ENCODE measurements around the gene KREMEN1. TPM values are rescaled to one million over a fixed set of nuclear protein-coding genes. Genes with fewer than 3 reads are reported as not detected.

The KREMEN1 gene
- total RNA-seq, 6 donors from 2014 or later: 8.4 to 24.3 (median 15.9) TPM

DNA sequence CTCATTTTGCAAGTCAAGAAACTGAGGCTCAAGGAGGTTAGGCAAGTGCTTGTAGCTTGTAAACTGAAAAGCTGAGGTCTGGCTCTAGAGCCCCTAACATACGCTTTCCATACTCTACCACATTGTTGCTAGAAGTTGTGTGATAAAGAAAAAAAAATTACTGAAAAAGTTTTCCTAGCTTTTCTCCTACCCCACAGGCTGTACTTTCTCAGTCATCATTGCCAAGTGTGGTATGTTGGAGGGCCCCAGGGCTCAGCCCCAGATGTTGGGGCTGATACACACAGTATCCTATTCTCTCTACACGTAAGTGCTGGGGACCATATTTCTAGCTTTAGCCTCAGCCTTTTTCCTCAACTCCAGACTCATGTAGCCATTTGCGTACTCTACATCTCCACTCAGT, 16.0 kb downstream of the KREMEN1 start:
- H3K4me1 ChIP-seq: peaks cover 9 to 12% (median 10%) of the 10 kb centered on the region in 4 donors
- ATAC-seq (ENCODE audit: low FRiP score in 2 of 2): no peak
- no peak overlapping the region for H3K4me3 ChIP-seq
- TF ChIP-seq, protein P1, sequence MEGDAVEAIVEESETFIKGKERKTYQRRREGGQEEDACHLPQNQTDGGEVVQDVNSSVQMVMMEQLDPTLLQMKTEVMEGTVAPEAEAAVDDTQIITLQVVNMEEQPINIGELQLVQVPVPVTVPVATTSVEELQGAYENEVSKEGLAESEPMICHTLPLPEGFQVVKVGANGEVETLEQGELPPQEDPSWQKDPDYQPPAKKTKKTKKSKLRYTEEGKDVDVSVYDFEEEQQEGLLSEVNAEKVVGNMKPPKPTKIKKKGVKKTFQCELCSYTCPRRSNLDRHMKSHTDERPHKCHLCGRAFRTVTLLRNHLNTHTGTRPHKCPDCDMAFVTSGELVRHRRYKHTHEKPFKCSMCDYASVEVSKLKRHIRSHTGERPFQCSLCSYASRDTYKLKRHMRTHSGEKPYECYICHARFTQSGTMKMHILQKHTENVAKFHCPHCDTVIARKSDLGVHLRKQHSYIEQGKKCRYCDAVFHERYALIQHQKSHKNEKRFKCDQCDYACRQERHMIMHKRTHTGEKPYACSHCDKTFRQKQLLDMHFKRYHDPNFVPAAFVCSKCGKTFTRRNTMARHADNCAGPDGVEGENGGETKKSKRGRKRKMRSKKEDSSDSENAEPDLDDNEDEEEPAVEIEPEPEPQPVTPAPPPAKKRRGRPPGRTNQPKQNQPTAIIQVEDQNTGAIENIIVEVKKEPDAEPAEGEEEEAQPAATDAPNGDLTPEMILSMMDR (IDR thresholded peaks at IDR 0.05): no peak
- TF ChIP-seq POLR2AphosphoS5 (IDR thresholded peaks at IDR 0.05) (no peak), EP300 (IDR thresholded peaks at IDR 0.05) (no peak), POLR2A (IDR thresholded peaks at IDR 0.05) (no peak)
- H3K36me3 ChIP-seq: no peaks in the 10 kb centered on the region
- no peak for DNase-seq
- no peaks in the 10 kb centered on the region for H3K9me3 ChIP-seq
- H3K27ac ChIP-seq: no peak overlapping the region
- no peaks in the 10 kb centered on the region for H3K27me3 ChIP-seq
- 91 to 98% methylated on average over 3 of the region's 3 CpGs for WGBS, 2 donors

DNA sequence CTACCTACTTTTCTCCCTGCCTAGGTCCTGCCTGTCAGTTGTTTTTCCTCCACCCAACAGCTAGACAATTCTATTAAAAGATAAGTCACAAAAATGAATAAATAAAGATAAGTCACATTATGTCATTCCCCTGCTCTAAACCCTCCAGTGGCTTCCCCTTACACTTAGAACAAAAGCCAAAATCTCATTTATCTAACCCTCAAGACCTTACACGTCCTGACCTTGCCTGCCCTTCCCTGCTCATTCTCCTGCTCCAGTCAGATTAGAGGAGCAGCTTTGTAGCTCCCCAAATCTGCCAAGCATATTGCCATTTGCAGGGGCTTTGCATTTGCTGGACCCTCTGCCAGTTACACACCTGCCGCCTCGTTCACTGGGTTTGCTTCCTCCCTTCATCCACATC, 16.7 kb downstream of the KREMEN1 start:
- TF ChIP-seq EP300 (IDR thresholded peaks at IDR 0.05): no peak
- peaks cover 6 to 11% (median 9%) of the 10 kb centered on the region in 4 donors for H3K4me1 ChIP-seq
- no peak overlapping the region for H3K4me3 ChIP-seq
- DNase-seq (no peak), ATAC-seq (ENCODE audit: low FRiP score in 2 of 2) (no peak)
- no peaks in the 10 kb centered on the region for H3K36me3 ChIP-seq
- WGBS, 2 donors: 54 to 69% methylated on average over 3 of the region's 3 CpGs
- no peak overlapping the region for H3K27ac ChIP-seq
- no peaks in the 10 kb centered on the region for H3K9me3 ChIP-seq
- no peaks in the 10 kb centered on the region for H3K27me3 ChIP-seq

DNA sequence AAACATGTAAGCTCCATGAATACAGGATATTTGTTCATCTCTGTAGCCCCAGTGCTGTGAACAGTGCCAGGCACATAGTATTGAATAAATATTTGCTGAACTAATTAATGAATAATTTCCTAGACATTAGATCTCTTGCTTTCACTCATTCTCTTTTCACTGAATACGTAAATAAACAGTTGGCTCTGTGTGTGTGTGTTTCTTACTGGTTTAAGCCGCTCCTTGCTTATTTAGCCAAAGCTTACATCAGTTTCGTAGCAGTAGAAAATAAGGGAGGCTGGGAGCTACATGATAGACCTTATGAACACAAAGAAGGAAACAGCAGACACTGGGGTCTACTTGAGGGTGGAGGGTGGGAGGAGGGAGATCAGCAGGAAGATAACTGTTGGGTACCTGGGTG, 17.2 kb downstream of the KREMEN1 start:
- no peak overlapping the region for H3K27ac ChIP-seq
- WGBS, 2 donors: 61 to 64% methylated on average over 3 of the region's 3 CpGs
- no peak for ATAC-seq (ENCODE audit: low FRiP score in 2 of 2)
- no peak for DNase-seq
- peaks cover 0 to 4% (median 0%) of the 10 kb centered on the region in 4 donors for H3K36me3 ChIP-seq
- H3K4me3 ChIP-seq: no peak overlapping the region
- TF ChIP-seq POLR2A (IDR thresholded peaks at IDR 0.05) (no peak), EP300 (IDR thresholded peaks at IDR 0.05) (no peak), POLR2AphosphoS5 (IDR thresholded peaks at IDR 0.05) (no peak)
- TF ChIP-seq, protein P1 (IDR thresholded peaks at IDR 0.05): no peak
- H3K9me3 ChIP-seq: no peaks in the 10 kb centered on the region
- no peaks in the 10 kb centered on the region for H3K27me3 ChIP-seq
- peaks cover 6 to 11% (median 9%) of the 10 kb centered on the region in 4 donors for H3K4me1 ChIP-seq

DNA sequence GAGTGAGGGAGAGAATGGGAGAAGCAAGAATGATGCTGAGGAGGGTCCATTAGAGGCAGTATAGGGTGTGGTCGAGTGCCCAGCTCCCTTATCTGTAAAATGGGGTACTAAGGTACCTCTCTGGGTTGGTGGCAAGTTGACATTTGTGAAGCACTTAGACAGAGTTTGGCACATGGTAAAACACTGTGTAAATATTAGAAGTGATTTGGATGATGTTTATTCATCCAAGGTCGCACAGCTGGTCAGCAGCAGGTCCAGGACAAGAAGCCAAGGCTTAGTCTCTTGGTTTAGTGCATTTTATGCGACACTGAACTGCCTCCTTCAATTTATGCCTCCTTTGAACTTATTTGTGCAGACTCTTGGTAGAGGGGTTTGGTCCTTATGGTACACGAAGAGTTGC, 19.4 kb downstream of the KREMEN1 start:
- Histone ChIP-seq H3K4me1 (peaks cover 6 to 11% (median 9%) of the 10 kb centered on the region in 4 donors), H3K4me3 (no peak overlapping the region), H3K27ac (peak overlapping the region in 1 of 4 donors; percentile 40), H3K36me3 (peaks cover 0 to 10% (median 0%) of the 10 kb centered on the region in 4 donors), H3K9me3 (no peaks in the 10 kb centered on the region), H3K27me3 (no peaks in the 10 kb centered on the region)
- DNase-seq: no peak
- ATAC-seq (ENCODE audit: low FRiP score in 2 of 2): no peak
- TF ChIP-seq EP300 (IDR thresholded peaks at IDR 0.05): no peak
- TF ChIP-seq POLR2A (IDR thresholded peaks at IDR 0.05): no peak
- no peak for TF ChIP-seq POLR2AphosphoS5 (IDR thresholded peaks at IDR 0.05)
- TF ChIP-seq, protein P1 (IDR thresholded peaks at IDR 0.05): no peak
- WGBS, 2 donors: 60 to 65% methylated on average over 4 of the region's 4 CpGs

DNA sequence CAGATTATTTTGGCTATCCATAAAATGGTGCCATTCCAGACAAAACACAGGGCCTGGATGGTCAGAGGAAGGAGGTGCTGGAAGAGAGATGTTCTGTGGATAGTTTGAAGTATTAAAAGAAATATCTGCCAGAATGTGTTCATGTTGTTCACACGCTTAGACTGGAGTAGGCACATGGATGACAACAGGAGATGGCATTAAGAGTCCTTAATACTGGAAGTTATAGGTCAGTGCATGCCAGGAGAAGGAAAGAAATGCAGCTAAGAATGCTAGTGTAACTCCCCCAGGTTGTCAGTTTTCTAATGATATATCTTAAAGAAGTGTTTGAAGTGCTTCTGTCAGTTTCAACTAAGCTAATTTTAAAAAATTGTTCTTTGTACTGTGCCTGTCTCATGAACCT, 20.2 kb downstream of the KREMEN1 start:
- Histone ChIP-seq H3K36me3 (peaks cover 0 to 10% (median 0%) of the 10 kb centered on the region in 4 donors), H3K4me1 (peaks cover 6 to 11% (median 9%) of the 10 kb centered on the region in 4 donors), H3K4me3 (no peak overlapping the region), H3K27me3 (no peaks in the 10 kb centered on the region), H3K9me3 (no peaks in the 10 kb centered on the region), H3K27ac (no peak overlapping the region)
- ATAC-seq (ENCODE audit: low FRiP score in 2 of 2): no peak
- TF ChIP-seq POLR2AphosphoS5 (IDR thresholded peaks at IDR 0.05): no peak
- no peak for TF ChIP-seq POLR2A (IDR thresholded peaks at IDR 0.05)
- no peak for TF ChIP-seq EP300 (IDR thresholded peaks at IDR 0.05)
- TF ChIP-seq, protein P1 (IDR thresholded peaks at IDR 0.05): no peak
- 73 to 90% methylated on average over 1 of the region's 1 CpG for WGBS, 2 donors
- DNase-seq: no peak

All from upper lobe of left lung (tissue), 6 donors.